Endothelial cell of umbilical vein (primary cell): ENCODE measurements around the gene CCDC60.

Source experiments
- EZH2 ChIP-seq: IDR thresholded peaks from 2 replicates; pipeline ENCODE4 v1.6.1; 2012; ENCODE audit warnings: borderline replicate concordance, low read depth, mild to moderate bottlenecking, moderate library complexity, low read length, inconsistent platforms; ENCODE audit not compliant: severe bottlenecking
- FOS ChIP-seq: IDR thresholded peaks from 2 replicates; pipeline ENCODE4 v1.6.1; 2011; ENCODE audit warnings: mild to moderate bottlenecking, low read length, moderate library complexity, borderline replicate concordance; ENCODE audit not compliant: insufficient read depth
- MYC ChIP-seq: IDR thresholded peaks from one replicate; pipeline ENCODE4 v1.6.1; 2011; ENCODE audit warnings: mild to moderate bottlenecking, low read depth, low read length
- POLR2A ChIP-seq: IDR thresholded peaks from 2 replicates; pipeline ENCODE4 v1.6.1; 2012; ENCODE audit warnings: low read depth, mild to moderate bottlenecking, control low read depth, low read length
- TF ChIP-seq, protein P1 (sequence below), 2 donors: IDR thresholded peaks; 1 replicate in 1 of 2; 2 replicates in 1 of 2; pipeline ENCODE4 v1.5.1; 2011; ENCODE audit warnings: low read length in 2 of 2, mild to moderate bottlenecking in 2 of 2, moderate library complexity in 2 of 2, control low read depth in 1 of 2, inconsistent platforms in 1 of 2, low read depth in 1 of 2; ENCODE audit not compliant: insufficient read depth in 1 of 2; ENCODE audit errors: extremely low read depth in 1 of 2
- TF ChIP-seq, protein P2 (sequence below): IDR thresholded peaks from 2 replicates; pipeline ENCODE4 v1.6.1; 2011; ENCODE audit not compliant: insufficient read depth, insufficient read length

DNA sequence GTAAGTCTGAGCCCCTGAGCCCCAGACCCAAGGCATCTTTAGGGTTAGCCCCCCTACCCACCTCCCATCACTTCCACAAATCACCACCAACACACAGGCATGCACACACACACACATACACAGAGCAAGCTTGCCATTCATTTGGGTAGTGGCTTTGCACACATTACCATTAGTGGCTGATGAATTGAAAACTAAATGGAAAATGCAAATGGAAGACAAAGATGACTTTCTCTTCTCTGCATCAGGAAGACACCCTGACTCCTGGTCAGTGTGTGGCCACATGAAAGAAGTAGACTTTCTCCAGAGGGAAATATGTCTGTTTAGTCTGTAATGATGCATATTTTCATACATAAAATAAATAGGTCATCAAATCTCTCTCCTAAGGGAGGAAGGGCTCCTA, 55.2 kb downstream of the CCDC60 start:
- TF ChIP-seq, protein P1, sequence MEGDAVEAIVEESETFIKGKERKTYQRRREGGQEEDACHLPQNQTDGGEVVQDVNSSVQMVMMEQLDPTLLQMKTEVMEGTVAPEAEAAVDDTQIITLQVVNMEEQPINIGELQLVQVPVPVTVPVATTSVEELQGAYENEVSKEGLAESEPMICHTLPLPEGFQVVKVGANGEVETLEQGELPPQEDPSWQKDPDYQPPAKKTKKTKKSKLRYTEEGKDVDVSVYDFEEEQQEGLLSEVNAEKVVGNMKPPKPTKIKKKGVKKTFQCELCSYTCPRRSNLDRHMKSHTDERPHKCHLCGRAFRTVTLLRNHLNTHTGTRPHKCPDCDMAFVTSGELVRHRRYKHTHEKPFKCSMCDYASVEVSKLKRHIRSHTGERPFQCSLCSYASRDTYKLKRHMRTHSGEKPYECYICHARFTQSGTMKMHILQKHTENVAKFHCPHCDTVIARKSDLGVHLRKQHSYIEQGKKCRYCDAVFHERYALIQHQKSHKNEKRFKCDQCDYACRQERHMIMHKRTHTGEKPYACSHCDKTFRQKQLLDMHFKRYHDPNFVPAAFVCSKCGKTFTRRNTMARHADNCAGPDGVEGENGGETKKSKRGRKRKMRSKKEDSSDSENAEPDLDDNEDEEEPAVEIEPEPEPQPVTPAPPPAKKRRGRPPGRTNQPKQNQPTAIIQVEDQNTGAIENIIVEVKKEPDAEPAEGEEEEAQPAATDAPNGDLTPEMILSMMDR (IDR thresholded peaks at IDR 0.05; ENCODE audit: extremely low read depth in 1 of 2, insufficient read depth in 1 of 2, low read depth in 1 of 2, low read length in 2 of 2), result no peak
- TF ChIP-seq FOS (no peak), MYC (no peak), POLR2A (no peak), EZH2 (no peak)
- TF ChIP-seq, protein P2, sequence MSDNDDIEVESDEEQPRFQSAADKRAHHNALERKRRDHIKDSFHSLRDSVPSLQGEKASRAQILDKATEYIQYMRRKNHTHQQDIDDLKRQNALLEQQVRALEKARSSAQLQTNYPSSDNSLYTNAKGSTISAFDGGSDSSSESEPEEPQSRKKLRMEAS, result no peak
